GM19099 (cell line): ENCODE data around the gene PNRC2.

Source experiments
- POLR2A ChIP-seq: IDR thresholded peaks from 3 replicates; pipeline ENCODE4 v1.6.1; 2011; ENCODE audit warnings: low read depth; ENCODE audit not compliant: insufficient read length; ENCODE audit errors: extremely low read depth

The PNRC2 gene

DNA sequence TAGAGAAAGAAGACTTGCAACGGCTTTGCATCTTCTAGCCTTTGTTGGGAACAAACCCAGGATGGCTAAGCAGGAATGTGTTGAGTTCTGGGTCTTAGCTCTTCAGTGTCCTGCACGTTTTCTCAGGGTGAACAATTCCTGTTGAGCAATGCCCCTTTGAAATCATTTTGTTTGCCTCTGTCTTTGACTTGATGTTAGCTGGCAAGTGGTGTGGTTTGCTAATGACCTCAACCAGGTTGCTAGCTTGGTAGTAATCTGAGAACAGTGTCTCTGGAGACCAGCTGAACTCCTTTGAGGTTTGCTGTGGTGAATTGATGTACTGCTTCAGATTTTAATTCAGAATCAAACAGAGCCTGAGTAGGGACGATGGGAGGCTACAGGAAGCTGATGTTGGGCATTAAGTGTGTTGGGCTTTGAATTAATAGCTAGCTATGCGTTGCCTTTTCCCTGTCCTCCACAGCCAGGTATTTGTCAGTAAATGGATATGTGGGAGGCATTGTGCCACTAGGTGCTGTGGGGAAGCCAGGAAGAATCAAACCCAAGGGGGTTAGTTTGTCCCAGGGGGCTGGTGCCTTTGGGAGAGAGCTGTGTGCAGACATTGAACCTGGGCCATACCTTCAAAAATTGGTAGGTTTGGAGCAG is 43.8 kb downstream of the PNRC2 start:
- TF ChIP-seq POLR2A = no peak

DNA sequence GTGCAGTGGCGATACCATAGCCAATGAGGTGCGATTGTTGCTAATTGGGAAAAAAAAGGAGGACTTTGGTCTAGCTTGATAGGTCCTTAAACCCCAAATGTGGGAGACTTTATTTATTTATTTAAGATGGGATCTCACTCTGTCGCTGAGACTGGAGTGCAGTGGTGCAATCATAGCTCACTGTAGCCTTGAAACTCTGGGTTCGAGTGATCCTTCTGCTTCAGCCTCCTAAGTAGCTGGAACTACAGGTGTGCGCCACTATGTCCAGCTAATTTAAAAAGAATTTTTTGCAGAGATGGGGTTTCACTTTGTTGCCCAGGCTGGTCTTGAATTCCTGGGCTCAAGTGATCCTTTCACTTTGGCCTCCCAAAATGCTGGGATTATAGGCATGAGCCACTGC is 44.5 kb downstream of the PNRC2 start:
- no peak for TF ChIP-seq POLR2A

DNA sequence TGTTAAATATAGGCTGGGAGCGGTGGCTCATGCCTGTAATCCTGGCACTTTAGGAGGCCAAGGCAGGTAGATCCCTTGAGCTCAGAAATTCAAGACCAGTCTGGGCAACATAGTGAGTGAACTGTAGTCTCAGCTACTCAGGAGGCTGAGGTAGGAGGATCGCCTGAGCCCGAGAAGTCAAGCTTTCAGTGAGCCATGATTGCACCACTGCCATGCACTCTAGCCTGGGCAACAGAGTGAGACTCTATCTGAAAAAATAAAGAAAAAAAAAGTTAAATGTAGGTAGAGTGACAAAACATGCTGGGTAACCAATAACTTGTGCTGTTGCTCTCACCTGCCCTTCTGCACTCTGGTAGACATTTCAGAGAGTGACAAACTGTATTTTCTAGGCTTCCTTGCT is 45.5 kb downstream of the PNRC2 start:
- TF ChIP-seq POLR2A = no peak

DNA sequence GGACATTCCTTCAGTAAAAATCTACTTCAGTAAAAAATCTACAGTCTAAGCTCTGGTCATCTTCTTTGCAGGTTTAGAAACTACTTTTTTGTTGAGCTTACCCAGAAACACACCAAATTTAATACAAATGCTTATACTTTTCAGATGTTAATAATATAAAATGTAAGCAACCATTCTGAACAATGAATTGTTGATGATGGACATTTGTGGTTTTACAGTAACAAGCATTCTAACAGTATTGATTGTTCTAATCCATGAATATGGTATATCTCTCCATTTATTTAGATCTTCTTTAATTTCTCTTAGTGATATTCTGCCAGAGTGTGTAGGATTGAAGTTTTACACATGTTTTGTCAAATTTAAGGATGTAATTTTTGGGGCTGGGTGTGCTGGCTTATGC is 47.5 kb downstream of the PNRC2 start:
- no peak for TF ChIP-seq POLR2A

DNA sequence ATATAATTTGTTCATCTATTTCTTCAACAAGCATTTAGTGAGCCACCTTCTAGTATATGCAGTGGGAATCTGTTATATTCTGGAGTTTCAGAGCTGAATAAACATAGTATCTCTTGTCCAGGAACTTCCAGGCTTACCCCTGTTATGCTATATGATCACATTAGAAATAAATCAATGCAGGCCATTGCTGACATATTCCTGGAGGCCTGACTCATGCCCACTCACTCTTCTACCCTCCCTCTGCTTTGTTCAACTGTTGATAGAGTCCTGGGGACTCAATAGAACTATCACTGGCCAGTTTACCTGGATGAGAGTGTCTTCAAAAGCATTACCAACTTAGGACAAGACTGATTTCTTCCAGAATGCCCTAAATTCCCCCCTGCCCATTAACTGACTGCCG is 49.8 kb downstream of the PNRC2 start:
- no peak for TF ChIP-seq POLR2A

DNA sequence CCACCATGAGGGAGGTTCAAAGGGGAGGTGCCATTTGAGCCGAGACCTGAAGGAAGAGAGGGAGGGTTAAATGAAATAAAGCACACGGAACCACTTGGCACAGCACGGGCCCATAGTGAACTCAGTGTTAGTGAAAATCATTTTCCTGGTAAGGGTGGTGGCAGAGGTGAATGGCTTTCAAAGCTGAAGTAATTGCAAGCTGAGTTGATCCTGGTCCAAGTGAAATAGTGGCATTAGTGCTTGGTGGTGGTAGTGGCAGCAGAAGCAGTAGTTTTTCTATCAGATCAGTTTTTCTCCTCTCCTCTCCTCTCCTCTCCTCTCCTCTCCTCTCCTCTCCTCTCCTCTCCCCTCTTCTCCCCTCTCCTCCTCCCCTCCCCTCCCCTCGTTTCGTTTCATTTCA is 51.0 kb downstream of the PNRC2 start:
- TF ChIP-seq POLR2A = no peak
